Dendritic cell treated with granulocyte-macrophage colony-stimulating factor and Interleukin-4, amounts not matched to agents 40 ng/mL and 50 ng/mL, for 4 days (primary cell): ENCODE data around the gene SEMG1.

ENCODE experiments used
- H3K27ac Mint-ChIP-seq: one replicate; pipeline ENCODE4 v1.8.0; 2022; ENCODE audit warnings: mild to moderate bottlenecking, mixed read lengths
- H3K27me3 Mint-ChIP-seq: one replicate; pipeline ENCODE4 v1.8.0; 2022; ENCODE audit warnings: mild to moderate bottlenecking, mixed read lengths
- H3K36me3 Mint-ChIP-seq: one replicate; pipeline ENCODE4 v1.8.0; 2022; ENCODE audit warnings: low read depth, mixed read lengths
- H3K4me1 Mint-ChIP-seq: one replicate; pipeline ENCODE4 v1.8.0; 2022; ENCODE audit warnings: low read depth, mixed read lengths
- H3K4me3 Mint-ChIP-seq: one replicate; pipeline ENCODE4 v1.8.0; 2022; ENCODE audit warnings: mild to moderate bottlenecking, moderate library complexity, mixed read lengths
- H3K9me3 Mint-ChIP-seq: one replicate; pipeline ENCODE4 v1.8.0; 2022; ENCODE audit warnings: mixed read lengths
- intact Hi-C: fragments of 100-400 bp; cut with micrococcal nuclease; formaldehyde crosslinking; loops from one replicate; pipeline ENCODE4 v1.15.0; 2022

SEMG1 gene

GRCh38 chr20:45206725-45207124 lies at the start of gene SEMG1:
Gene SEMG1 (plus strand): TSS chr20:45207033. CDS start chr20:45207054, 21 bp downstream.
- Mint-ChIP-seq H3K4me1 (no peaks in the 10 kb centered on the region), H3K27ac (no peak within 1 kb of the TSS), H3K9me3 (no peaks in the 10 kb centered on the region), H3K27me3 (peaks cover 24% of the 10 kb centered on the region), H3K36me3 (no peaks in the 10 kb centered on the region), H3K4me3 (no peak within 1 kb of the TSS)
- intact Hi-C loops, result no loop called here

- Mint-ChIP-seq H3K36me3 (peaks cover 25% of the 10 kb centered on the region), H3K9me3 (peaks cover 69% of the 10 kb centered on the region), H3K4me1 (peaks cover 24% of the 10 kb centered on the region), H3K4me3 (no peak overlapping the region), H3K27ac (no peak overlapping the region), H3K27me3 (peaks cover 17% of the 10 kb centered on the region)
- intact Hi-C loops, result no loop called here
Measured at GRCh38 chr20:45157962-45158361, 48.9 kb upstream of the SEMG1 start.

GRCh38 chr20:45163083-45163803 lies 43.6 kb upstream of the SEMG1 start:
- intact Hi-C loops, result no loop called here
- H3K9me3 Mint-ChIP-seq, result peaks cover 54% of the 10 kb centered on the region
- no peak overlapping the region for H3K4me3 Mint-ChIP-seq
- peaks cover 52% of the 10 kb centered on the region for H3K27me3 Mint-ChIP-seq
- H3K27ac Mint-ChIP-seq, result no peak overlapping the region
- H3K36me3 Mint-ChIP-seq, result no peaks in the 10 kb centered on the region
- no peaks in the 10 kb centered on the region for H3K4me1 Mint-ChIP-seq

GRCh38 chr20:45164906-45165305 lies 41.9 kb upstream of the SEMG1 start:
- H3K9me3 Mint-ChIP-seq, result peaks cover 37% of the 10 kb centered on the region

GRCh38 chr20:45173522-45173921 lies 33.3 kb upstream of the SEMG1 start:
- H3K27me3 Mint-ChIP-seq, result peaks cover 16% of the 10 kb centered on the region
- H3K27ac Mint-ChIP-seq, result no peak overlapping the region
- intact Hi-C loops, result no loop called here
- H3K9me3 Mint-ChIP-seq, result no peaks in the 10 kb centered on the region
- no peaks in the 10 kb centered on the region for H3K4me1 Mint-ChIP-seq
- H3K36me3 Mint-ChIP-seq, result no peaks in the 10 kb centered on the region
- H3K4me3 Mint-ChIP-seq, result no peak overlapping the region

More at GRCh38 chr20:45164906-45165305, 41.9 kb upstream of the SEMG1 start:
- no peaks in the 10 kb centered on the region for H3K36me3 Mint-ChIP-seq
- intact Hi-C loops, result no loop called here
- no peak overlapping the region for H3K4me3 Mint-ChIP-seq
- H3K27me3 Mint-ChIP-seq, result peaks cover 49% of the 10 kb centered on the region
- H3K27ac Mint-ChIP-seq, result no peak overlapping the region
- no peaks in the 10 kb centered on the region for H3K4me1 Mint-ChIP-seq

- Mint-ChIP-seq H3K27me3 (peaks cover 13% of the 10 kb centered on the region), H3K9me3 (no peaks in the 10 kb centered on the region), H3K36me3 (no peaks in the 10 kb centered on the region), H3K27ac (no peak within 1 kb of the TSS), H3K4me1 (peaks cover 9% of the 10 kb centered on the region), H3K4me3 (no peak within 1 kb of the TSS)
- intact Hi-C loops, result no loop called here
Measured at GRCh38 chr20:45174434-45175364, 32.1 kb upstream of the SEMG1 start, which contains the start of gene PI3. Gene PI3 (plus strand): TSS chr20:45174902. CDS start chr20:45174923, 21 bp downstream.

- H3K9me3 Mint-ChIP-seq, result no peaks in the 10 kb centered on the region
- intact Hi-C loops, result no loop called here
- no peaks in the 10 kb centered on the region for H3K36me3 Mint-ChIP-seq
- H3K4me3 Mint-ChIP-seq, result no peak overlapping the region
- H3K4me1 Mint-ChIP-seq, result peaks cover 15% of the 10 kb centered on the region
- H3K27me3 Mint-ChIP-seq, result peaks cover 10% of the 10 kb centered on the region
- no peak overlapping the region for H3K27ac Mint-ChIP-seq
Measured at GRCh38 chr20:45176526-45177267, 30.1 kb upstream of the SEMG1 start.

GRCh38 chr20:45179166-45179565 lies 27.7 kb upstream of the SEMG1 start:
- peaks cover 15% of the 10 kb centered on the region for H3K4me1 Mint-ChIP-seq
- H3K9me3 Mint-ChIP-seq, result no peaks in the 10 kb centered on the region
- peaks cover 2% of the 10 kb centered on the region for H3K27me3 Mint-ChIP-seq
- H3K4me3 Mint-ChIP-seq, result no peak overlapping the region
- intact Hi-C loops, result no loop called here
- no peak overlapping the region for H3K27ac Mint-ChIP-seq
- H3K36me3 Mint-ChIP-seq, result no peaks in the 10 kb centered on the region

GRCh38 chr20:45181639-45182038 lies 25.2 kb upstream of the SEMG1 start:
- Mint-ChIP-seq H3K27me3 (peaks cover 3% of the 10 kb centered on the region), H3K36me3 (no peaks in the 10 kb centered on the region), H3K4me3 (no peak overlapping the region), H3K9me3 (no peaks in the 10 kb centered on the region), H3K4me1 (peaks cover 15% of the 10 kb centered on the region), H3K27ac (no peak overlapping the region)
- intact Hi-C loops, result no loop called here

- no peaks in the 10 kb centered on the region for H3K9me3 Mint-ChIP-seq
- H3K4me3 Mint-ChIP-seq, result no peak overlapping the region
- H3K27ac Mint-ChIP-seq, result no peak overlapping the region
Measured at GRCh38 chr20:45183084-45183483, 23.7 kb upstream of the SEMG1 start.

GRCh38 chr20:45187693-45188092 lies 19.1 kb upstream of the SEMG1 start:
- Mint-ChIP-seq H3K9me3 (no peaks in the 10 kb centered on the region), H3K36me3 (no peaks in the 10 kb centered on the region), H3K4me1 (no peaks in the 10 kb centered on the region), H3K4me3 (no peak overlapping the region), H3K27me3 (peaks cover 12% of the 10 kb centered on the region), H3K27ac (no peak overlapping the region)
- intact Hi-C loops, result no loop called here

More at GRCh38 chr20:45183084-45183483, 23.7 kb upstream of the SEMG1 start:
- intact Hi-C loops, result no loop called here
- Mint-ChIP-seq H3K36me3 (no peaks in the 10 kb centered on the region), H3K27me3 (peaks cover 3% of the 10 kb centered on the region), H3K4me1 (peaks cover 15% of the 10 kb centered on the region)

- Mint-ChIP-seq H3K9me3 (no peaks in the 10 kb centered on the region), H3K4me3 (no peak overlapping the region), H3K27me3 (peaks cover 15% of the 10 kb centered on the region), H3K36me3 (no peaks in the 10 kb centered on the region), H3K27ac (no peak overlapping the region), H3K4me1 (no peaks in the 10 kb centered on the region)
- intact Hi-C loops, result no loop called here
Measured at GRCh38 chr20:45189067-45189609, 17.7 kb upstream of the SEMG1 start.

- intact Hi-C loops, result no loop called here
- Mint-ChIP-seq H3K27ac (no peak overlapping the region), H3K4me1 (no peaks in the 10 kb centered on the region), H3K27me3 (peaks cover 12% of the 10 kb centered on the region), H3K4me3 (no peak overlapping the region), H3K36me3 (no peaks in the 10 kb centered on the region), H3K9me3 (no peaks in the 10 kb centered on the region)
Measured at GRCh38 chr20:45189861-45190260, 17.0 kb upstream of the SEMG1 start.
